ENCODE measurements around the gene MYMK. TPM values are rescaled to one million over a fixed set of nuclear protein-coding genes. Genes with fewer than 3 reads are reported as not detected.

The MYMK gene
- polyA plus RNA-seq, 3 donors = not detected

DNA sequence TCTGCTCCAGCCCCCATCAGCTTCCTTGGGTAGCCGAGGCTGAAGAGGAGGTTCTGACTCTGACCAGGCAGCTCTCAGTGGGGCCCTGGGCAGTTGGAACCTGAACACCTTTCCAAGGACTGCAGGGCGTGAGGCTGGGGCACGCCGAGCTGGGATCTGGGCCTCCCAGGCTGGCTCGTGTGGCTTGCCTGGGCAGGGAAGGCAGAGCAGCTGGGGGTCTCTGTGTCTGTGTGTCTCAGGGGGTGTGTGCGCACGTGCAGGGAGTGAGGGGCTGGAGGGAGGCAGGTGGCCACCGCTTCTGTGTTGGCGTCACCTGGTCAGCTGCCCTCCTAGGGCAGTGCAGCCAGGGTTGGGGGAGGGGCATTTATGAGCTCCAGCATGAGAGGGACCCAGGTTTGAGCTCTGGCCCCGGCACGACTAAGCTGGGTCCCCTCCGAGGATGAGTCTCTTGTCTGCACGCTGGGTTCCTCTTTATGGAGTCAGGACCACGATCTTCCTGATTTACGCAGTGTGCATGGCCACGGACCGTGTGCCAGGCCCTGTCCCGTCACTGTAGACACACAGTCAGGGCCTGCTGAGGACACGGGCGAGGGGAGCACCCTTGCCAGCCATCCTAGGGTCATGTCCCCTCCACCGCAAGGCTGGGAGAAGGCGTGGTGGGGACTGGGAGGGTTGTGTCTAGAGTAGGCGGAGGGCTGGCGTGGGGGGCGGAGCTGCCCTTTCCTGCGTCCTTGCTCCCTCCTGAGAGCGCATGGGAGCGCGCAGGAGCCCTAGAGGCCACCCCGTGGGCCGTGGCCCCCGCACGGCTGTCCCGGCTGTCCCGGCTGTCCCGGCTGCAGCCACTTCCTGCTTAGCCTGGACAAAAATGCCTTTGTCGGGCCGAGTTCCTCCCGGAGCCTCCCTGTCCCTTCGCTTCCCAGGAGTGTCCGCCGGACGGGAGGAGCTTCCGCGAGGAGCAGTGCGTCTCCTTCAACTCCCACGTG is 14.4 kb upstream of the MYMK start:
- H3K79me2 ChIP-seq (ENCODE audit: insufficient read depth, low read length) = no peaks in the 10 kb centered on the region
- H3K4me3 ChIP-seq (replicated peaks in 1 of 3; ENCODE audit: low read depth in 2 of 3, low read length in 3 of 3) = peak overlapping the region in 1 of 3 experiments; percentile 53
- H3K4me1 ChIP-seq (ENCODE audit: control insufficient read depth in 1 of 2, insufficient read depth in 2 of 2, low read length in 2 of 2) = peaks cover 16 to 22% of the 10 kb centered on the region in 2 donors
- DNase-seq = peak in 2 of 3 donors; percentile 4 to 10
- no peaks in the 10 kb centered on the region for H3K36me3 Mint-ChIP-seq
- H3K9me3 ChIP-seq (replicated peaks in 1 of 2; ENCODE audit: control insufficient read depth in 1 of 2, insufficient read depth in 1 of 2, low read length in 2 of 2) = no peaks in the 10 kb centered on the region
- H3K27me3 Mint-ChIP-seq (ENCODE audit: low read depth in 3 of 3) = peaks cover 38 to 61% (median 38%) of the 10 kb centered on the region in 3 donors
- TF ChIP-seq, protein P1, sequence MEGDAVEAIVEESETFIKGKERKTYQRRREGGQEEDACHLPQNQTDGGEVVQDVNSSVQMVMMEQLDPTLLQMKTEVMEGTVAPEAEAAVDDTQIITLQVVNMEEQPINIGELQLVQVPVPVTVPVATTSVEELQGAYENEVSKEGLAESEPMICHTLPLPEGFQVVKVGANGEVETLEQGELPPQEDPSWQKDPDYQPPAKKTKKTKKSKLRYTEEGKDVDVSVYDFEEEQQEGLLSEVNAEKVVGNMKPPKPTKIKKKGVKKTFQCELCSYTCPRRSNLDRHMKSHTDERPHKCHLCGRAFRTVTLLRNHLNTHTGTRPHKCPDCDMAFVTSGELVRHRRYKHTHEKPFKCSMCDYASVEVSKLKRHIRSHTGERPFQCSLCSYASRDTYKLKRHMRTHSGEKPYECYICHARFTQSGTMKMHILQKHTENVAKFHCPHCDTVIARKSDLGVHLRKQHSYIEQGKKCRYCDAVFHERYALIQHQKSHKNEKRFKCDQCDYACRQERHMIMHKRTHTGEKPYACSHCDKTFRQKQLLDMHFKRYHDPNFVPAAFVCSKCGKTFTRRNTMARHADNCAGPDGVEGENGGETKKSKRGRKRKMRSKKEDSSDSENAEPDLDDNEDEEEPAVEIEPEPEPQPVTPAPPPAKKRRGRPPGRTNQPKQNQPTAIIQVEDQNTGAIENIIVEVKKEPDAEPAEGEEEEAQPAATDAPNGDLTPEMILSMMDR (IDR thresholded peaks at IDR 0.05) = no peak
- peak overlapping the region; percentile 53 for H2AFZ ChIP-seq (ENCODE audit: insufficient read depth, low read depth, low read length, poor library complexity, severe bottlenecking)
- H3K27ac ChIP-seq (ENCODE audit: low read depth in 1 of 2, low read length in 2 of 2) = no peak overlapping the region
- H4K20me1 ChIP-seq (ENCODE audit: insufficient read depth, low read length) = no peaks in the 10 kb centered on the region
- H3K27me3 ChIP-seq (ENCODE audit: control insufficient read depth in 2 of 2, insufficient read depth in 2 of 2, low read length in 2 of 2) = peaks cover 0 to 33% of the 10 kb centered on the region in 2 donors
- WGBS (ENCODE audit: insufficient coverage) = 35% methylated on average over 45 of the region's 47 CpGs
- H3K4me1 Mint-ChIP-seq = peaks cover 18% of the 10 kb centered on the region
- H3K9me3 Mint-ChIP-seq = peaks cover 0 to 2% (median 0%) of the 10 kb centered on the region in 7 donors
- peak overlapping the region in 1 of 2 donors; percentile 90 for H3K4me3 Mint-ChIP-seq
- H3K4me2 ChIP-seq (replicated peaks; ENCODE audit: extremely low read depth, low read length, poor library complexity, severe bottlenecking) = peak overlapping the region; percentile 51
- H3K36me3 ChIP-seq (replicated peaks in 1 of 2; ENCODE audit: control insufficient read depth in 1 of 2, insufficient read depth in 2 of 2, low read length in 2 of 2) = no peaks in the 10 kb centered on the region
- no peak overlapping the region for H3K9ac ChIP-seq (ENCODE audit: insufficient read depth, low read length, poor library complexity, severe bottlenecking)
- H3K27ac Mint-ChIP-seq = peak overlapping the region in 1 of 7 donors; percentile 41
- intact Hi-C loops (cut with micrococcal nuclease) = no loop called here

DNA sequence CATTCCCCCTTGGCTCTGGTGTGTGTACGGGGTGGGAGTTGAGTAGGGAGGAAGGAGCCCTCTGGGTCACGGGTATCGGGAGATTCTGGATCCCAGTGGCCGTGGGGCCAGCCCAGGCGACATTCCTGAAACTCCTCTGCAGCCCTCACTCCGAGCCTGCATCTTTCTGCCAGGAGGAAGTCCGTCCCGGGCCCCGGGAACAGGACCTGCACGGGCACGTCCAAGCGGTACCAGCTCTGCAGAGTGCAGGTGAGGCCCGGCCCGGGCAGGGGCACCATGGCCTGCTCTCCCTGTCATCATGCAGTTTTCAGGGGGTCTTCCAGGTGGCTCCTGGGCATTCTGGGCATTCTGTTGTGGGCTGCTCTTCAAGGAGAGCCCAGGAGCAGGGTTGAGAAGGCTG is 13.4 kb upstream of the MYMK start:
- Histone ChIP-seq H4K20me1 (ENCODE audit: insufficient read depth, low read length) (no peaks in the 10 kb centered on the region), H3K9me3 (replicated peaks in 1 of 2; ENCODE audit: control insufficient read depth in 1 of 2, insufficient read depth in 1 of 2, low read length in 2 of 2) (no peaks in the 10 kb centered on the region), H2AFZ (ENCODE audit: insufficient read depth, low read depth, low read length, poor library complexity, severe bottlenecking) (no peak overlapping the region), H3K79me2 (ENCODE audit: insufficient read depth, low read length) (no peaks in the 10 kb centered on the region), H3K27ac (ENCODE audit: low read depth in 1 of 2, low read length in 2 of 2) (no peak overlapping the region), H3K4me3 (replicated peaks in 1 of 3; ENCODE audit: low read depth in 2 of 3, low read length in 3 of 3) (no peak overlapping the region), H3K36me3 (replicated peaks in 1 of 2; ENCODE audit: control insufficient read depth in 1 of 2, insufficient read depth in 2 of 2, low read length in 2 of 2) (no peaks in the 10 kb centered on the region), H3K4me1 (ENCODE audit: control insufficient read depth in 1 of 2, insufficient read depth in 2 of 2, low read length in 2 of 2) (peaks cover 16 to 22% of the 10 kb centered on the region in 2 donors), H3K9ac (ENCODE audit: insufficient read depth, low read length, poor library complexity, severe bottlenecking) (no peak overlapping the region), H3K27me3 (ENCODE audit: control insufficient read depth in 2 of 2, insufficient read depth in 2 of 2, low read length in 2 of 2) (peaks cover 0 to 42% of the 10 kb centered on the region in 2 donors), H3K4me2 (replicated peaks; ENCODE audit: extremely low read depth, low read length, poor library complexity, severe bottlenecking) (no peak overlapping the region)
- intact Hi-C loops (cut with micrococcal nuclease) = no loop called here
- 92% methylated on average over 13 of the region's 14 CpGs for WGBS (ENCODE audit: insufficient coverage)
- TF ChIP-seq, protein P1 (IDR thresholded peaks at IDR 0.05) = no peak
- Mint-ChIP-seq H3K4me1 (peaks cover 19% of the 10 kb centered on the region), H3K36me3 (no peaks in the 10 kb centered on the region), H3K9me3 (peaks cover 0 to 2% (median 0%) of the 10 kb centered on the region in 7 donors), H3K27me3 (ENCODE audit: low read depth in 3 of 3) (peaks cover 45 to 71% (median 47%) of the 10 kb centered on the region in 3 donors), H3K4me3 (no peak overlapping the region), H3K27ac (no peak overlapping the region)
- DNase-seq = no peak

All from CD14-positive monocyte (primary cell).